ENCODE measurements around the gene VPS13D.
"Not testable (repeated sequence)": the region's sequence is repeated elsewhere in the genome, so short reads cannot be mapped to it uniquely, and the experiment has no call there.

The VPS13D gene

GRCh38 chr1:12451560-12451900, 221.7 kb downstream of the VPS13D start:
- no peak for DNase-seq (ENCODE audit: low spot score)

DNA sequence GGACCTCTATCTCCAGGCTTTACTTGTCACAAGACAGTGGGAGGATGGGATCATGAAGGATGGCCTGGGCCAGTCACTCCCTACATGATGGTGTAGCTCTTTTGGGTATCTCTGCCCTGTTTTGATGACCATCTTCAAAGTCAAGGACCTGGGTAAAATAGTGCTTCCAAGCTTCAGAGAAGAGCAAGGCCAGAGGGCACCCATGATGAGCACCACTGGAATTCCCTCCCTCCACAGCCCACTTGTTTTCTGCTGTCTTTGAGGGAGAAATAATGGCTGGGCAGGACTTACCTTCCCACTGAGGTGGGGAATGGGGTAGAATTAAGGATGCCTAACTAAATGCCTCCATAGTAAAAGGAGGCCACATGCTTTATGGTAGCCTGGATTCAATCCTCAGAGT, 222.4 kb downstream of the VPS13D start:
- no peak for DNase-seq (ENCODE audit: low spot score)

DNA sequence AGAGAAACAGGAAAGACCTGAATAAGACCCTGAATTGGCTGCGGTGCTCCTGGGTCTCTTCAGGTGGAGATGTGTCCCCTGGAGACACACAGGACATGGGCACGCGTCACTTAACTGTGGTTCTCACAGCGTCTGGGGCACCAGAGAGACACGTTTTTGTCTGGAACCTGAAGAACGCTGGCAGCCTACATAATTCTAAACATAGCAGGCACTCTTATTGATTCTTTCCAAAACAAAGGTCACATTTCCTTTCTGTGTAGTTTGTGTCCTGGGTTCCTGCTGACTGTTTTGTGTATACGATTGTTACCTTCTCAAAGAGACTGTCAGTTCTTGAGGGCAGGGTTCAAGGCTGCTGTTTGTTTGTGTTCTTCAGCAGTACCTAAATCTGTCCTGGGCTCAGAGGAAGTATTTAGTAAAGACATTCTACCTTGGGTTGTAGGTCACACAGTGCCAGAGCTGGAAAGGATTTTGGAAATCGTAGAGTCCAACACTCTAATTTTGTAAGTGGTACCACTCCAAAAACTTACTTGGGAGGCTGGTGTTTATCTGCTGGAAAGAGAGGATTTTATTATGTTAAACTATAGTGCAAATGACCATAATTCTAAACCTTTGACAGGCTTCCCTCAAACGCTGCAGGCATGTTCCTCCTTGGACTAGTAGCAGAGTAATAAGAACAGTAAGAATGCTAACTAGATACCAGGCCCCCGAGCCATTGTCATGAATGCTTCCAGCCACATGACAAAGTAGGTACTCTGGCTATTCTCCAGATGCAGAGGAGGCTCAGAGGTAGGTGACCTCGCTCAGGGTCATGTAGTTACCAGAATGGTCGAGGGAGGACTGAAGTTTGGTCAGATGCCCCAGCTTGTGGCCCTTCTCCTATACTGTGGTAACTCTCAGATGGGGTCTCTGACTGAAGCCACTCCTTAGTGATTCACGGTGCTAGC, 223.8 kb downstream of the VPS13D start:
- no peak for DNase-seq (ENCODE audit: low spot score)

GRCh38 chr1:12454406-12455391, 224.9 kb downstream of the VPS13D start:
- no peak for DNase-seq (ENCODE audit: low spot score)

DNA sequence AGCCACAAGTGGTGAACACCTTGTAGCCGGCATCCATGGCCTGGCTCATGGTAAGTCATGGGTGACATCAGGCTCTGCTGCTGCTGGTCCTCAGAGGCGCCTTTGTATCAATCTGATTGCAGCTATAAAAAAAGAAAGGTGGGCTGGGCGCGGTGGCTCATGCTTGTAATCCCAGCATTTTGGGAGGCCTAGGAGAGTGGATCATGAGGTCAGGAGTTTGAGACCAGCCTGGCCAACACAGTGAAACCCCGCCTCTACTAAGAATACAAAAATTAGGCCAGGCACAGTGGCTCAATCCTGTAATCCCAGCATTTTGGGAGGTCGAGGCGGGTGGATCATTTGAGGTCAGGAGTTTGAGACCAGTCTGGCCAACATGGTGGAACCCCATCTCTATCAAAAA, 226.3 kb downstream of the VPS13D start:
- DNase-seq (ENCODE audit: low spot score) = not testable (repeated sequence)

DNA sequence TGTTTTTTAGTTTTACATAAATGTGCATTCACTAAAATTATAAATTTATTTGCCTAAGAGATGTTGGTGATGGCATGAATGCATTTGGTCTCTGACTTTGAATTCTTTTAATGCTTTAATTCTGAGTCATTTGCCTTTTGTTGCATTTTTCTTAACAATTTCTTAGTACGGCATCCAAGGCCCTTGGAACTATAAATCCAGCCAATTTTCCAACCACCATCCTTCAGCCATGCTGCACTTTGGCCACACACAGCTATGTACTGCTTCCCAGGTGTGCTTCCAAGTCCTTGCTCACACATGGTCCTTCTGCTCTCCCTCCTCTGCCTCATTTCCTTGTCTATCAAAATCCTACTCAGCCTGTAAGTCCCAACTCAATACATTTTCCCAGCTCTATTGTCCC, 227.1 kb downstream of the VPS13D start:
- DNase-seq (ENCODE audit: low spot score) = no peak

DNA sequence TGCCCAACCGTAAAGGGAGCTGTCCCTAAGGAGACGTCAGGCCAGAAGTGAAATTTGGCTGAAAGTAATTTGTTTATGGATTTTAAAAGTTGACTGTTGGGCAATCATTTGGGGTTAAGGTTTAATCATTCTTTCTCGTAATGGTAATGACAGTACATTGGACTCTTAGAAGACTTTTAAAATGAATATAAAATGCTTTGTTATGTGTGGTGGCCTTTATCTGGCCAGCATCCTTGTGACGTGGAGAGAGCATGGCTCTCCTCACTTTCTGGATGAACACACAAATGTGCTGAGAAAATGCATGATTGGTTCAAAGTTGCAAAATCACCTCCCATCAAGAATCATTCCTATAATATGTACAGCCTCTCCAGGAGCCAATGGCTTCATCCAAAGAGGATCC, 227.9 kb downstream of the VPS13D start:
- DNase-seq (ENCODE audit: low spot score) = no peak

DNA sequence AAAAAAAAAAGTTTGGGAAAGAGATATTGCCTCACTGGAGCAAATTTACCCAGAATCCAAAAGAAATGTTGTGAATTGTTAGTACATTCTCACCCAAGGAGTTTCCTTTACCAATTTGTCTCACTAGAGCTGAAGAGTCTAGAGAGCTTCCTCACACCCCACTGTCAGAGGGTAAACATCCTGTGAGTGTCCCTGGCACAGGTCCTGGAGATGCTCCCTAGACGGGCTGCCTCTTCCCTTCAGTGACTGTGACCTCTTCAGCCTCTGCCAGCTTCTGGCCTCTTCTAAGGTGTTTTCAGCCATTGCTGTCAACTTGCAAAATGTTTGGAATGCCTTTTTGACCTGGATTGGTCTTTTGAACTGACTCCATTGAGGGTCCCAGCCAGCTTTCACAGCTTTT, 228.7 kb downstream of the VPS13D start:
- no peak for DNase-seq (ENCODE audit: low spot score)

DNA sequence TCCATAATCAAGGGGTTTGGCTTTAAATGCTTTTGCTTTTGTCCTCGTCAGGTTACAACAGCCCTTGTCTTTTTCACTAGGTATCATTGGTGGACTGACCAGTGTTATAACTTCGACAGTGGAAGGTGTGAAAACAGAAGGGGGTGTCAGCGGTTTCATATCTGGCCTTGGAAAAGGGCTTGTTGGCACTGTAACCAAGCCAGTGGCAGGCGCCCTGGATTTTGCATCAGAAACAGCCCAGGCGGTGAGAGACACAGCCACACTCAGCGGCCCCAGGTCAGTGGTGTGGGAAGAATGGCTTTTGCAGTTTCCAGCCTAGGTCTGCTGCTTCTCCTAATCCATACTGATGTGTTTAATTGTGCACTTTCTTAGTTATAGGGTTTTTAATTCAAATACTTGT, 230.3 kb downstream of the VPS13D start:
- no peak for DNase-seq (ENCODE audit: low spot score)

DNA sequence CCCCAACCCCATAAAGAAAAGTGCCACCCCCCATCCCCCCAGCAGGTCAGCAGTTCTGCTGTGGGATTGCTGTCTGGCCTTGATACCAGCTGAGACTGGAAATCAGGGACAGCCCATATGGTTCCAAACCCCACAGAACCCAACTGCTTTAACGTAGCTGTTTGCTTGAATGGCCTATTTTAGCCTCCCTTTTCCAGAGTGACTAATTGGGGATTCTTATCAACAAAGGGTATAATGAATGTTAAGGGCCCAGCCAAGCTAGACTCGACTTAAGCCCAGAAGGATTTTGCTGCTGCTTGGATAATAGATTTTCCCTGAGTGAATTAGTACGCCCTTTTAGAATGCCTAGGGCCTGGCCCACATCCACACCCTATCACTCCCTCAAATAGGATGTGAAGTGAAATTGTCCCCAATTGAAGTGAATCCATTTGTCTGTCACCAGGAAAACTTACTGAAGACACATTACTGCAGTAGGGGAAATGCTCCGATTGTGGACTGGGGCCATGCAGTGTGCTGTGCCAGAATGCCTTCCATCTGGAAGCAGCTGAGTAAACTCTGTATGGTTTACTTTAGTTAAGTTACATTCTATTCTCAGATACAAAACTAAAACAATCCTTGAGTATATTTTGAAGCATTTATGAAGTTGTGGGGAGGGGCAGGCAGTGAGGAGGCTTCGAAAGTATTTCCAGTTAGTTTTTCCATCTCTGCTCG, 231.2 kb downstream of the VPS13D start:
- no peak for DNase-seq (ENCODE audit: low spot score)

GRCh38 chr1:12461754-12462153, 231.9 kb downstream of the VPS13D start:
- no peak for DNase-seq (ENCODE audit: low spot score)

DNA sequence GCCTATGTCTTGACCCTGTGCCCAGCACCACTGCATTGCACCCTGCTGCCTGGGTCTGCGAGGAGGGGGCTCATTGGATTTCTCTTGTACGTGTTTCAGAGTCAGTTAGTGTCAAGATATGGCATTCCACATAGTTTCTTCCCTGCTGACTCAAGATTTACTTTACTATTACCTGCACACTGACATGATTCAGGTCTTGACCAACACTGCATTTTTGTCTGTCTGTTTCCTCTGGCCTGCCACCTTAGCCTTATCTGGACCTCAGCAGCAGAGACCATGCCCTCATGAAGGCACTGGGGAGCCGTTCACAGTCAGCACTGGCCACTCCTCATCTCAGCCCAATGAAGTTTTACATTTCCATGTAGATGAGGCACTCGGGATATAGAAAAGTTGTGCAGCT, 232.8 kb downstream of the VPS13D start:
- no peak for DNase-seq (ENCODE audit: low spot score)

- no peak for DNase-seq (ENCODE audit: low spot score)
Measured at GRCh38 chr1:12464045-12464461, 234.2 kb downstream of the VPS13D start.

DNA sequence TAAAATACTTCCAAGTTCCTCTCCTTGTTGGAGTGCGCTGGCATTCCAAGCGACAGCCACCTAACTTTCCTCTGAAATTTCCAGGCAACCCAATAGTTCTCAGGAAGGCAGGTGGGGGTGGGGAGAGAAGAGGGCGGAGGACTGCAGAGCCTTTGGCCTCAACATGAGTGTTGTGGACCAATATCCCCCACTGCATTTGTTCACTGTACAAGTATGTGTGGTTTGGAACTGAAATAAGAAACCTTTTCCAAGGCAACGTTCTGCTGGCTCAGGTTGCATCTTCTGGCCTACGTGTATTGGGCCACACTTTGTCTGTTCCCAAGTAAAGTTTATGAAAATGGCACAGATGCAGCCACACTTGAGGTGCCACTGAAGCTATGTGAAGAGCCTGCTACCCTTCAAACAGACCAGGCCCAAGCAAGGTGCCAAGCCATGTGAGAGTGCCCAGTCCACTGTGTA, 234.8 kb downstream of the VPS13D start:
- DNase-seq (ENCODE audit: low spot score) = no peak

GRCh38 chr1:12465126-12465525, 235.3 kb downstream of the VPS13D start:
- no peak for DNase-seq (ENCODE audit: low spot score)

- no peak for DNase-seq (ENCODE audit: low spot score)
Measured at GRCh38 chr1:12466816-12467215, 237.0 kb downstream of the VPS13D start.

DNA sequence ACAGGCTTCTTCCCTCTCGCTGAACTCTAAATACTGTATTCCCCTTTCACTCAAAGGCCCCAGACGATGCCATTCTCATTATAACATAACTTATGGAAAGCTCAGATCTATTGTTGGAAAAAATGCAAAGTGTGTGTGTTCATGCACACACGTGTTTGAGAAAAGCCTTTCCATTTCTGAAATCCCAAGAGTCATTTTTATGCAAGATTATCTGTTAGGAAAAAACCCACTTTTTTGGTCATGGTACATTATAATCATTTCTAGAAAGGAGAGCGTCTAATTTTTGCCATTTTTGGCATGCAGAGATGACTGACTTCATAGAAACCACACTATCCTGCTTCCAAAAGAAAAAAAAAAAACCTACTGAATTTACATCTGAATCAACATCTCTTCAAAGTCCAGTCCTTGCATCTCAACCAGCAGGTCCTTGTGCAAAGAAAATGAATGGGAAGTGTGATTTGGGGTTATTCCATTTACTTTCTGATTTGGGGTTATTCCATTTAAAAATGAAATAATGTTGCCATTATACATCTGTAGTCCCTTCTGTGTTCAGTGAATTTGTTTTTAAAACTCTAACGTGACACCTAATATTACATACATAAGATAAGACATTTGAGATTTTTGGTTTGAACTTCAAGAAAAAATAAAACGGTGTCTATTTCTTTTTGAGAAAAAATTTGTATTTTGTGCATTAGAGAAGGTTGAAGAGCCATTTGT, 237.9 kb downstream of the VPS13D start:
- DNase-seq (ENCODE audit: low spot score) = no peak

DNA sequence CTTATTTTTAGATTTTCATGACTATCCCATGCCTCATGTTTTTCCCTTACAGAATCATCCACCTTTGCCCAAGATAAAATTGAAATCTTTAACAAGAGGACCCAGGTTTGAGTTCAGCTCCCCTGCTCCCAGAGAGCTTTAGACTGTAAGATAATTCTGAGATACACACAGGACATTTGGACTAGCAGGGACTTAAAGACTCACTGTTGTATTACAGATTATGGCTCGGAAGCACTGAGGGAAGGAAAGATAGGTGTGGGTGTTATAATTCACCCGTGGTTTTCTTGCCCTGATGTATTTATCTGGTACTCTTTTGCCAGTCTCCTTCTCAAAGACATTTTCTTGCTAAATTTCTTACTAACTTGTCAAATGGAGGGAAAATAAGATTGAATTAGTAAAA, 238.5 kb downstream of the VPS13D start:
- no peak for DNase-seq (ENCODE audit: low spot score)

DNA sequence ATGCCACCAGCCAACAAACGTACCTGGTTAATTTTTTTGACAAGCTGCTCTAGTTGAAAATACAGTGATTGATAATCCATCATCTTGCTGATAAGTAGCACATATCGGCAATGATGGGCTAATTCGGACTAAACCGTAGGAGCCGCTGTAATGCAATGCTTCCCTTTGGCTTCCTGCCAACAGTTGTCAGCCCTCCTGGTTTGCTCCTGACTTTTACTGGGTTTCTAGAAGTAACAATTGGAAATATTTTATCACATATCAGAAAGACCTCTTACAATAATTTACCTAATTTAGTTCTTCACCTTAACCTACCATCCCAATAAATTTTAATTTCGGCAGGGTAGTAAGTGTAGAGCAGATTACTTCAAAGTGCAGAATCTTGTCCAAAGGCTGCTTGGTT, 239.7 kb downstream of the VPS13D start:
- DNase-seq (ENCODE audit: low spot score) = no peak

GRCh38 chr1:12469990-12470389, 240.2 kb downstream of the VPS13D start:
- no peak for DNase-seq (ENCODE audit: low spot score)

DNA sequence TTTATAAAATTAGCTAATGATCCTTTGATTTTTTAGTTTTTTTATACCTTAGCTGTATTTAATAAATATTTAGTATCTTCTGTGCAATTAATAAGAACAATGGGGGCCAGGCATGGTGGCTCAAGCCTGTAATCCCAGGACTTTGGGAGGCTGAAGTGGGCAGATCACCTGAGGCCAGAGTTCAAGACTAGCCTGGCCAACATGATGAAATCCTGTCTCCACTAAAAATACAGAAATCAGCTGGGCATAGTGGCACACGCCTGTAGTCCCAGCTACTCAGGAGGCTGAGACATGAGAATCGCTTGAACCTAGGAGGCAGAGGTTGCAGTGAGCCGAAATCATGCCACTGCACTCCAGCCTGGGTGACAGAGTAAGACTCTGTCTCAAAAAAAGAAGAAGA, 241.1 kb downstream of the VPS13D start:
- not testable (repeated sequence) for DNase-seq (ENCODE audit: low spot score)

Data from NAMALWA (cell line).